SU-DHL-6 (cell line): ENCODE results near the gene CRIM1.

Experiments
- H2AFZ ChIP-seq: fragments of 200-600 bp; sonication (generic); 2 replicates; pipeline ENCODE4 v1.6.1; 2014; ENCODE audit warnings: low read depth, mild to moderate bottlenecking, moderate library complexity, mixed read lengths, antibody characterized with exemption, low read length; ENCODE audit not compliant: severe bottlenecking
- H3F3A ChIP-seq: fragments of 200-600 bp; shearing (Covaris generic); 2 replicates; pipeline ENCODE4 v1.6.0; 2016; ENCODE audit warnings: antibody characterized with exemption, mild to moderate bottlenecking; ENCODE audit not compliant: insufficient read depth
- H3K27ac ChIP-seq: fragments of 200-600 bp; sonication (generic); 2 replicates; pipeline ENCODE4 v1.5.1; 2016; ENCODE audit warnings: low read depth, mild to moderate bottlenecking, low read length, moderate library complexity, mixed read lengths
- H3K27me3 ChIP-seq: fragments of 200-600 bp; sonication (generic), shearing (Covaris generic); 2 replicates; pipeline ENCODE4 v1.6.0; 2014; ENCODE audit warnings: mild to moderate bottlenecking, low read length
- H3K36me3 ChIP-seq: fragments of 200-600 bp; sonication (generic); 2 replicates; pipeline ENCODE4 v1.6.1; 2014; ENCODE audit warnings: mild to moderate bottlenecking, low read length, mixed read lengths
- H3K4me2 ChIP-seq: fragments of 300-600, 200-600 bp; shearing (Covaris generic), sonication (generic); 2 replicates; pipeline ENCODE4 v1.6.0; 2014; ENCODE audit warnings: low read length, low read depth, mild to moderate bottlenecking; ENCODE audit not compliant: poor library complexity, severe bottlenecking
- H3K4me3 ChIP-seq: fragments of 200-600 bp; sonication (generic); 2 replicates; pipeline ENCODE4 v1.5.1; 2014; ENCODE audit warnings: antibody characterized with exemption, low read length, mild to moderate bottlenecking, mixed read lengths; ENCODE audit not compliant: insufficient read depth, poor library complexity, severe bottlenecking
- H3K79me2 ChIP-seq: fragments of 200-600 bp; sonication (generic); 2 replicates; pipeline ENCODE4 v1.6.1; 2014; ENCODE audit warnings: mild to moderate bottlenecking, low read length, moderate library complexity; ENCODE audit not compliant: insufficient read depth
- H3K9ac ChIP-seq: fragments of 200-600 bp; sonication (generic); 2 replicates; pipeline ENCODE4 v1.7.0; 2014; ENCODE audit warnings: mild to moderate bottlenecking, low read length
- H3K9me2 ChIP-seq: fragments of 200-600 bp; sonication (generic); replicated peaks from 2 replicates; pipeline ENCODE4 v1.6.1; 2014; ENCODE audit warnings: low read length; ENCODE audit not compliant: insufficient read depth
- H3K9me3 ChIP-seq: fragments of 200-600 bp; sonication (generic); 2 replicates; pipeline ENCODE4 v1.6.1; 2014; ENCODE audit warnings: low read length, mixed read lengths; ENCODE audit not compliant: insufficient read depth
- H4K20me1 ChIP-seq: fragments of 200-600 bp; sonication (generic); 2 replicates; pipeline ENCODE4 v1.6.1; 2014; ENCODE audit warnings: low read depth, mild to moderate bottlenecking, antibody characterized with exemption, low read length, moderate library complexity, mixed read lengths
- EZH2phosphoT487 ChIP-seq: fragments of 200-600 bp; sonication (generic), shearing (Covaris generic); conservative IDR thresholded peaks from 2 replicates; pipeline ENCODE4 v1.6.1; 2018; ENCODE audit warnings: mild to moderate bottlenecking, antibody characterized with exemption, low read length, moderate library complexity, mixed read lengths
- TF ChIP-seq, protein P1 (sequence below): fragments of 200-600 bp; sonication (generic); IDR thresholded peaks from one replicate; pipeline ENCODE4 v1.5.1; 2017; ENCODE audit warnings: antibody characterized with exemption, mild to moderate bottlenecking, low read length, moderate library complexity; ENCODE audit not compliant: insufficient read depth, poor library complexity, severe bottlenecking

The CRIM1 gene

DNA sequence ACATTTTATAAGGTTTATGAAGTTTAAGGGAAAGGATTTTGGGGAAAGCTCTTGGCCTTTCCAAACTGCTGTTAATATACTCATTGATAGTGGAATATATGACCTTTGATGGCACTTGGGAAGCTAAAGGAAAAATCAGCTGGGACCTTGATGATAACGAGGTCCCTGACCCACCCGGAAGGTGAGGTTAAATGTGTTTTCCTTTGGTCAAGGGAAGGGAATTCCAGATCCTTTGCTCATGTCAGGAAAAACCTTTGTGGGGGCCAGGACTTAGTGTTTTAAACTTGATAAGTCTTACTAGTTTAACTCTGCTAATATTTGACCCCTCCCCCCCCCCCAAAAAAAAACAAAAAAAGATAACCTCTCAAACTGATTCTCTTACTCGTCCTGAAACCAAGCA lies 50.7 kb downstream of the CRIM1 start:
- Histone ChIP-seq H3K9me2 (no peaks in the 10 kb centered on the region), H3K4me3 (no peak overlapping the region), H3K9ac (no peak overlapping the region), H3K9me3 (no peaks in the 10 kb centered on the region), H3K79me2 (no peaks in the 10 kb centered on the region), H4K20me1 (no peaks in the 10 kb centered on the region), H3F3A (no peaks in the 10 kb centered on the region), H2AFZ (no peak overlapping the region), H3K27ac (no peak overlapping the region), H3K36me3 (no peaks in the 10 kb centered on the region), H3K4me2 (no peak overlapping the region), H3K27me3 (no peaks in the 10 kb centered on the region)
- no peak for TF ChIP-seq EZH2phosphoT487
- TF ChIP-seq, protein P1, sequence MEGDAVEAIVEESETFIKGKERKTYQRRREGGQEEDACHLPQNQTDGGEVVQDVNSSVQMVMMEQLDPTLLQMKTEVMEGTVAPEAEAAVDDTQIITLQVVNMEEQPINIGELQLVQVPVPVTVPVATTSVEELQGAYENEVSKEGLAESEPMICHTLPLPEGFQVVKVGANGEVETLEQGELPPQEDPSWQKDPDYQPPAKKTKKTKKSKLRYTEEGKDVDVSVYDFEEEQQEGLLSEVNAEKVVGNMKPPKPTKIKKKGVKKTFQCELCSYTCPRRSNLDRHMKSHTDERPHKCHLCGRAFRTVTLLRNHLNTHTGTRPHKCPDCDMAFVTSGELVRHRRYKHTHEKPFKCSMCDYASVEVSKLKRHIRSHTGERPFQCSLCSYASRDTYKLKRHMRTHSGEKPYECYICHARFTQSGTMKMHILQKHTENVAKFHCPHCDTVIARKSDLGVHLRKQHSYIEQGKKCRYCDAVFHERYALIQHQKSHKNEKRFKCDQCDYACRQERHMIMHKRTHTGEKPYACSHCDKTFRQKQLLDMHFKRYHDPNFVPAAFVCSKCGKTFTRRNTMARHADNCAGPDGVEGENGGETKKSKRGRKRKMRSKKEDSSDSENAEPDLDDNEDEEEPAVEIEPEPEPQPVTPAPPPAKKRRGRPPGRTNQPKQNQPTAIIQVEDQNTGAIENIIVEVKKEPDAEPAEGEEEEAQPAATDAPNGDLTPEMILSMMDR = no peak

DNA sequence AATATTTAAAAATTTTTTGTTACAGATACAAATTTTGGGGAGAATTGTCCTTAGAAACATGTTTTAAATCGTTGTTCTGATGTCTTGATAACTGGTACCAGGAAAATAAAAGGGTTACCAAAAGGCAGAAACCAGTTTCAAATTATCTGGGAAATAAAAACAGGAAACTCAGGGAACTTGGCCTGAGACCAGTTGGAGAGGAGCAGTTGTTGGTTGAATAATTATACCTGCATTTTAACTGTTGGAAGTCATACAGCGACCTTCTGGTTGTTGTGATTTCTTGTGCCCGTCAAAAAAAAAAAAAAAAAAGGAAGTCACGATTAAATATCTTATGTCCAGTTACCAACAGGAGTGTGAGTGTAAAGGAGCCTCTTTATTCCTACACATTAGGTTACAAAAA lies 51.8 kb downstream of the CRIM1 start:
- Histone ChIP-seq H2AFZ (no peak overlapping the region), H3K27ac (no peak overlapping the region), H3K4me3 (no peak overlapping the region), H3K79me2 (no peaks in the 10 kb centered on the region), H3K27me3 (no peaks in the 10 kb centered on the region), H3K9ac (no peak overlapping the region), H3K4me2 (no peak overlapping the region), H4K20me1 (no peaks in the 10 kb centered on the region), H3K36me3 (no peaks in the 10 kb centered on the region), H3K9me2 (no peaks in the 10 kb centered on the region), H3F3A (no peaks in the 10 kb centered on the region), H3K9me3 (no peaks in the 10 kb centered on the region)
- TF ChIP-seq, protein P1 = no peak
- no peak for TF ChIP-seq EZH2phosphoT487

DNA sequence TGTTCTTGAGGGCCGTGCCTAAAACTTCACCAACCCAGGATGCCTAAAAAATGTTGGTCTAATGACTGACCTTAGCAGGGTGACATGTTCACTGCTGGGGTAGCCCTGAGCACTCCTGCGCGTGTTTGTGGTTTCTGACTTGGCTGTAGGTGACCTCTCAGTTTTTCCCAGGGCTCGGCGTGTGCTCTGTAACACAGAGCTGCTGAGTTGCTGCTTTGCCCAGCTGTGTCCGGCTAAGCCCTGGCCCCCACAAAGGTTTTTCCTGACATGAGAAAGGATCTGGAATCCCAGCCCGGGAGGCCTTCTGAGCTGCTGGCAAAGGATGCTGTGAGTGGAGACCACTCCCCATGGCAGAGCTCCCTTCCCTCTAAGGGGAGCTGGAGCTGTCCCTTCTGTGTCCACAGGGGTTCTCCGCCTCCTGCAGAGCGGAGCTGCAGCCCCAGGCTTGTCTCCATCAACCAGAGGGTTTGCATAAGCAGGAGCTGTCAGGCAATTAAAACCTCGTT lies 52.7 kb downstream of the CRIM1 start:
- Histone ChIP-seq H3K27me3 (no peaks in the 10 kb centered on the region), H3K9me3 (no peaks in the 10 kb centered on the region), H3K4me3 (no peak overlapping the region), H2AFZ (no peak overlapping the region), H3K79me2 (no peaks in the 10 kb centered on the region), H4K20me1 (no peaks in the 10 kb centered on the region), H3K9ac (no peak overlapping the region), H3K36me3 (no peaks in the 10 kb centered on the region), H3K4me2 (no peak overlapping the region), H3K27ac (no peak overlapping the region), H3K9me2 (no peaks in the 10 kb centered on the region), H3F3A (no peaks in the 10 kb centered on the region)
- TF ChIP-seq, protein P1 = no peak
- TF ChIP-seq EZH2phosphoT487 = no peak
